Measurements from ENCODE around the gene MICAL3. TPM values are rescaled to one million over a fixed set of nuclear protein-coding genes. Genes with fewer than 3 reads are reported as not detected.

Gene MICAL3
- total and polyA plus RNA-seq, 9 of the 15 experiments (the other 6 are each of a cell fraction or from before 2014, with no cell fraction given) = 0.53 to 32.1 (median 12.3) TPM

DNA sequence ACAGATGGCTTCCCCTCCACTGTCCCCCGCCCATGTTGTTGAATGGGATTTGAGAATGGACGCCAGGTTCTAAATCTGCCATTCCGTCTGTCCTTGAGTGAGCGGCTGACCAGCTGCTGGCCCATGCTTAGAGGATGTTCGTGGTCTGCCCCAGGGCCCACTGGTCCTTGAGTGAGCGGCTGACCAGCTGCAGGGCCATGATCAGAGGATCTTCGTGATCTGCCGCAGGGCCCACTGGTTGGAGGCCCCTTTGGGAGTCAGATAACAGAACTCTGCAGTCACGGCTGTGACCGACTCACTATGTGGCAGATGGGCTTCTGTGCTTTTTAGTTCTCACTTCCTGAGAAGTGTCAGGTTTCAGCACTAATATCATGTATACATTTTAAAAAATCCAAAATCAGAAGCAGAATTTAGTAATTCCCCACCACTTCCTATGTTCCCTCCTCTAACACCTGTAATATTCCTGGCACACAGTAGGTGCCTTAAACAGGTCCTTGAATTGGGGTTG is 54.1 kb downstream of the MICAL3 start:
- peak overlapping the region; percentile 41 for H3K4me2 ChIP-seq (ENCODE audit: insufficient read depth, low read length)
- H2AFZ ChIP-seq (ENCODE audit: low read depth, low read length) = no peak overlapping the region
- FAIRE-seq = peak; percentile 57
- peaks cover 20% of the 10 kb centered on the region in 2 experiments for H3K4me1 ChIP-seq (replicated peaks in 1 of 2; ENCODE audit: control insufficient read depth in 2 of 2, insufficient read depth in 2 of 2, low read length in 2 of 2)
- WGBS (ENCODE audit: insufficient coverage, low coverage, missing lambda C conversion rate) = 37% methylated on average over 10 of the region's 10 CpGs
- no peak overlapping the region for H3K27ac ChIP-seq (ENCODE audit: extremely low read depth, low read depth, low read length)
- H3K27me3 ChIP-seq (ENCODE audit: control insufficient read depth in 2 of 2, insufficient read depth in 2 of 2, low read length in 2 of 2) = no peaks in the 10 kb centered on the region
- DNase-seq (ENCODE audit: extremely low read depth in 1 of 4, low spot score in 3 of 4) = peak; percentile 46 to 78 (median 58)
- no peak overlapping the region for H3K4me3 ChIP-seq
- H3K36me3 ChIP-seq (ENCODE audit: control insufficient read depth, insufficient read depth, low read length) = peaks cover 2% of the 10 kb centered on the region; the same call in 1 of the 3 replicates
- intact Hi-C loops (cut with micrococcal nuclease) (no loop called here), in situ Hi-C loops (cut with MboI) (no loop called here)
- peak; percentile 68 for ATAC-seq
- BruUV-seq (replicated peaks) = no TSS peak
- no peaks in the 10 kb centered on the region for H3K9me3 ChIP-seq (replicated peaks; ENCODE audit: control insufficient read depth, insufficient read depth, low read depth, low read length)
- H3K9me1 ChIP-seq (ENCODE audit: control insufficient read depth, insufficient read depth, low read length) = peaks cover 7% of the 10 kb centered on the region
- peak overlapping the region in 1 of 2 experiments; percentile 84; a peak in 2 of 4 replicates for H3K9ac ChIP-seq (ENCODE audit: insufficient read depth in 1 of 2, low read depth in 2 of 2, low read length in 2 of 2)
- peaks cover 20% of the 10 kb centered on the region; the same call in 1 of the 2 replicates for H4K20me1 ChIP-seq (replicated peaks; ENCODE audit: control insufficient read depth, insufficient read depth, low read length)
- ChIA-PET POLR2A (interaction anchor here (0.6 to 2.2 kb wide), 5 partner anchors 10 to 1528 kb away, joined by 3 to 11 read pairs (median 3); no protein-coding TSS in a partner anchor), CTCF (ENCODE audit: low intra/inter-chr PET ratio) (no interaction called here)
- H3K79me2 ChIP-seq (ENCODE audit: control insufficient read depth, insufficient read depth, low read length) = peaks cover 16% of the 10 kb centered on the region
- TF ChIP-seq SRSF3 (IDR thresholded peaks at IDR 0.05; ENCODE audit: insufficient read depth, low read length) (no peak), DMBX1 (CRISPR knock-in tag; IDR thresholded peaks at IDR 0.05; ENCODE audit: borderline replicate concordance) (peak; percentile 42; the same call in 1 of the 2 replicates), ZKSCAN1 (IDR thresholded peaks at IDR 0.05; ENCODE audit: low read depth, low read length) (peak; percentile 98), ARNT (IDR thresholded peaks at IDR 0.05) (no peak), PHB2 (IDR thresholded peaks at IDR 0.05; ENCODE audit: low read depth) (no peak), FUS (optimal IDR thresholded peaks at IDR 0.05; ENCODE audit: low read depth, low read length) (no peak), DPF2 (IDR thresholded peaks at IDR 0.05) (0 out of 2 replicates have a peak, but pooled peaks have one; percentile 38), THRAP3 (IDR thresholded peaks at IDR 0.05; ENCODE audit: borderline replicate concordance) (no peak), MED1 (CRISPR knock-in tag; IDR thresholded peaks at IDR 0.05; ENCODE audit: borderline replicate concordance) (no peak), CBFA2T2 (conservative IDR thresholded peaks at IDR 0.05) (peak; percentile 75)
- TF ChIP-seq, protein P1, sequence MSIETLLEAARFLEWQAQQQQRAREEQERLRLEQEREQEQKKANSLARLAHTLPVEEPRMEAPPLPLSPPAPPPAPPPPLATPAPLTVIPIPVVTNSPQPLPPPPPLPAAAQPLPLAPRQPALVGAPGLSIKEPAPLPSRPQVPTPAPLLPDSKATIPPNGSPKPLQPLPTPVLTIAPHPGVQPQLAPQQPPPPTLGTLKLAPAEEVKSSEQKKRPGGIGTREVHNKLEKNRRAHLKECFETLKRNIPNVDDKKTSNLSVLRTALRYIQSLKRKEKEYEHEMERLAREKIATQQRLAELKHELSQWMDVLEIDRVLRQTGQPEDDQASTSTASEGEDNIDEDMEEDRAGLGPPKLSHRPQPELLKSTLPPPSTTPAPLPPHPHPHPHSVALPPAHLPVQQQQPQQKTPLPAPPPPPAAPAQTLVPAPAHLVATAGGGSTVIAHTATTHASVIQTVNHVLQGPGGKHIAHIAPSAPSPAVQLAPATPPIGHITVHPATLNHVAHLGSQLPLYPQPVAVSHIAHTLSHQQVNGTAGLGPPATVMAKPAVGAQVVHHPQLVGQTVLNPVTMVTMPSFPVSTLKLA (conservative IDR thresholded peaks at IDR 0.05) = no peak
- TF ChIP-seq, protein P2, sequence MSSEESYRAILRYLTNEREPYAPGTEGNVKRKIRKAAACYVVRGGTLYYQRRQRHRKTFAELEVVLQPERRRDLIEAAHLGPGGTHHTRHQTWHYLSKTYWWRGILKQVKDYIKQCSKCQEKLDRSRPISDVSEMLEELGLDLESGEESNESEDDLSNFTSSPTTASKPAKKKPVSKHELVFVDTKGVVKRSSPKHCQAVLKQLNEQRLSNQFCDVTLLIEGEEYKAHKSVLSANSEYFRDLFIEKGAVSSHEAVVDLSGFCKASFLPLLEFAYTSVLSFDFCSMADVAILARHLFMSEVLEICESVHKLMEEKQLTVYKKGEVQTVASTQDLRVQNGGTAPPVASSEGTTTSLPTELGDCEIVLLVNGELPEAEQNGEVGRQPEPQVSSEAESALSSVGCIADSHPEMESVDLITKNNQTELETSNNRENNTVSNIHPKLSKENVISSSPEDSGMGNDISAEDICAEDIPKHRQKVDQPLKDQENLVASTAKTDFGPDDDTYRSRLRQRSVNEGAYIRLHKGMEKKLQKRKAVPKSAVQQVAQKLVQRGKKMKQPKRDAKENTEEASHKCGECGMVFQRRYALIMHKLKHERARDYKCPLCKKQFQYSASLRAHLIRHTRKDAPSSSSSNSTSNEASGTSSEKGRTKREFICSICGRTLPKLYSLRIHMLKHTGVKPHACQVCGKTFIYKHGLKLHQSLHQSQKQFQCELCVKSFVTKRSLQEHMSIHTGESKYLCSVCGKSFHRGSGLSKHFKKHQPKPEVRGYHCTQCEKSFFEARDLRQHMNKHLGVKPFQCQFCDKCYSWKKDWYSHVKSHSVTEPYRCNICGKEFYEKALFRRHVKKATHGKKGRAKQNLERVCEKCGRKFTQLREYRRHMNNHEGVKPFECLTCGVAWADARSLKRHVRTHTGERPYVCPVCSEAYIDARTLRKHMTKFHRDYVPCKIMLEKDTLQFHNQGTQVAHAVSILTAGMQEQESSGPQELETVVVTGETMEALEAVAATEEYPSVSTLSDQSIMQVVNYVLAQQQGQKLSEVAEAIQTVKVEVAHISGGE (CRISPR knock-in tag; IDR thresholded peaks at IDR 0.05) = no peak
- TF ChIP-seq, protein P3, sequence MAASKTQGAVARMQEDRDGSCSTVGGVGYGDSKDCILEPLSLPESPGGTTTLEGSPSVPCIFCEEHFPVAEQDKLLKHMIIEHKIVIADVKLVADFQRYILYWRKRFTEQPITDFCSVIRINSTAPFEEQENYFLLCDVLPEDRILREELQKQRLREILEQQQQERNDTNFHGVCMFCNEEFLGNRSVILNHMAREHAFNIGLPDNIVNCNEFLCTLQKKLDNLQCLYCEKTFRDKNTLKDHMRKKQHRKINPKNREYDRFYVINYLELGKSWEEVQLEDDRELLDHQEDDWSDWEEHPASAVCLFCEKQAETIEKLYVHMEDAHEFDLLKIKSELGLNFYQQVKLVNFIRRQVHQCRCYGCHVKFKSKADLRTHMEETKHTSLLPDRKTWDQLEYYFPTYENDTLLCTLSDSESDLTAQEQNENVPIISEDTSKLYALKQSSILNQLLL (CRISPR knock-in tag; IDR thresholded peaks at IDR 0.05; ENCODE audit: borderline replicate concordance) = no peak
- TF ChIP-seq, protein P4, sequence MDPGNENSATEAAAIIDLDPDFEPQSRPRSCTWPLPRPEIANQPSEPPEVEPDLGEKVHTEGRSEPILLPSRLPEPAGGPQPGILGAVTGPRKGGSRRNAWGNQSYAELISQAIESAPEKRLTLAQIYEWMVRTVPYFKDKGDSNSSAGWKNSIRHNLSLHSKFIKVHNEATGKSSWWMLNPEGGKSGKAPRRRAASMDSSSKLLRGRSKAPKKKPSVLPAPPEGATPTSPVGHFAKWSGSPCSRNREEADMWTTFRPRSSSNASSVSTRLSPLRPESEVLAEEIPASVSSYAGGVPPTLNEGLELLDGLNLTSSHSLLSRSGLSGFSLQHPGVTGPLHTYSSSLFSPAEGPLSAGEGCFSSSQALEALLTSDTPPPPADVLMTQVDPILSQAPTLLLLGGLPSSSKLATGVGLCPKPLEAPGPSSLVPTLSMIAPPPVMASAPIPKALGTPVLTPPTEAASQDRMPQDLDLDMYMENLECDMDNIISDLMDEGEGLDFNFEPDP (CRISPR knock-in tag; IDR thresholded peaks at IDR 0.05) = no peak

All from K562 (cell line).